Measurements from ENCODE around the gene SUPT20HL2. TPM values are rescaled to one million over a fixed set of nuclear protein-coding genes. Genes with fewer than 3 reads are reported as not detected.
"Not testable (repeated sequence)": the region's sequence is repeated elsewhere in the genome, so short reads cannot be mapped to it uniquely, and the experiment has no call there.

Gene SUPT20HL2
- polyA plus RNA-seq, 4 donors, result 0.07 TPM; not detected in 3

DNA sequence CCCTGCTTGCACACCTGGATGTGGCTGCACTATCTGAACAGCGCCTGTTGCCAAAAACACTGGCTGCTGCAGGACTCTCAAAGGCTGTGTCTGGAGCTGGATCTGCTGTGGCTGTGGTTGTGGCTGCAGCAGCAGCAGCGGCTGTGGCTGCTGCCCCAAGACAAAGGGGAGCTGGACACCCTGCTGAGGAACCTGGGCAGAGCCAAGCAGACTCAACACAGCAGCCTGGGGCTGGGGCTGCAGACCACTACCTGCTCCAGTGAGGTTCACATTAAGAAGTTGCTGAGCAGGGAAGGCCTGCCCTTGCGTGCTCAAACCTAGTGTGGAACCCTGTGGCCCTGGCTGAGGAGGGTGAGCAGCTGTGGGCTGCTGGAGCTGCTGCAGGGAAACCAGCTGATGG is 3.0 kb downstream of the SUPT20HL2 start:
- DNase-seq (ENCODE audit: low read depth in 4 of 4, low spot score in 2 of 4), result not testable (repeated sequence)

DNA sequence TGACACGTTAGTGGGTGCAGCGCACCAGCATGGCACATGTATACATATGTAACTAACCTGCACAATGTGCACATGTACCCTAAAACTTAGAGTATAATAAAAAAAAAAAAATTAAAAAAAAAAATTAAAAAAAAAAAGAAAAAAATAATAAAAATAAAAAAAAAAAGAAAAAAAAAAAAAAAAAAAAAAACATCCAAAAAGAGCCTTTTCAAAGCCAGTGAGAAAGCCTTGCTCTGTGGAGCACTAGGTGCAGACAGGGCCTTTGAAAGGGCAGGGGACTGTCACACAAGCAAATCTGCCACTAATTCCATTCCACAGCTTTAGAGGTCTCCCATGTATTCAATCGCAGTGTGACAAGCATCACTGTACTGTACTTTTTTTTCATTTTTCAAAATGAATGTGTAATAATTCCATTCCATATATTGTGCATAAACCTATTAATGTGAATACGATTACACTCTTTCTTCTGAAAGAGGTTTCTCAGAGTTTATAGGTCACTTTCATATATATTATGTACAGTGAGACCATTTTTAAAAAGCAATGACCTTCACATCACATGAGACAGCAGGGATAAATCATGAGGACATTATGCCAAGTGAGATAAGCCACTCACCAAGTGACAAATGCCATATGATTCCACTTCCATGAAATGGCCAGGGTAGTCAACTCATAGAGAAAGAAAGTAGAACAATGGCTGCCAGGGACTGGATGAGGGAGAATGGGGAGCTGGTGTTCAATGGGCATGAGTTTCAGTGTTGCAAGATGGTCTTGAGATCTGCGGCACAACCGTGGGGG is 4.1 kb downstream of the SUPT20HL2 start:
- DNase-seq (ENCODE audit: low read depth in 4 of 4, low spot score in 2 of 4), result not testable (repeated sequence)

DNA sequence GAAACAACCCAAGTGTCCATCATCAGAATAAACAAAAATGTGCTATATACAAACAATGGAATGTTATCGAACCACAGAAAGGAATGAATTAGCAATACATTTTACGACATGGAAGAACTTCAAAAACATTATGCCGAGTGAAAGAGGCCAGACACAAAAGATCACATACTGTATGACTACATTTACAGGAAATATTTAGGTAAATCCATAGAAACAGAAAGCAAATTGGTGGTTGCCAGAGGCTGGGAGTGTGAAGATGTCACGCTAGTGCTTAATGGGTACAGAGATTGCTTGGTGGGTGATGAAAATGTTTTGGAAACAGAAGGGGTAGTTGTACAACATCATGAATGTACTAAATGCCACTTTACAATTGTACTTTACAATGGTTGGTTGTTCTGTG is 5.1 kb downstream of the SUPT20HL2 start:
- DNase-seq (ENCODE audit: low read depth in 4 of 4, low spot score in 2 of 4), result not testable (repeated sequence)

DNA sequence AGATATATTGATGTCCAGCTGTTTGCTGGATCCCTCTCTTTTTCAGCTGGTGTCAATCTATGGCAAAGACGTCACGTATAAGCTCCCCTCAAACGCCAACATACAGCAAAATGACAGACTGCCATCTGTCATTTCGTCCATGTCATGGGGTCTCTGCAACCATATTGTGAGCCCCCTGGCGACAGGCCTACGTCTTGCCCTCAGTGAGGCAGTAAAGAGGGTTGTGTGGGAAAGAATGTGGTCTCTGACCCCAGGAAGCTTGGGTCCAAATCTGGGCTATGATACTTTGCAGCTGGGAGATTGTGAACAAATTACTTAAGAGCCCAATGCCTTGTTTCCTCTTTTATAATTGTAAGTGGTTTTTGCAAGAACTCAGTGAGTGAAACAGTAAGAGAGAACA is 7.4 kb downstream of the SUPT20HL2 start:
- no peak for DNase-seq (ENCODE audit: low read depth in 4 of 4, low spot score in 2 of 4)

DNA sequence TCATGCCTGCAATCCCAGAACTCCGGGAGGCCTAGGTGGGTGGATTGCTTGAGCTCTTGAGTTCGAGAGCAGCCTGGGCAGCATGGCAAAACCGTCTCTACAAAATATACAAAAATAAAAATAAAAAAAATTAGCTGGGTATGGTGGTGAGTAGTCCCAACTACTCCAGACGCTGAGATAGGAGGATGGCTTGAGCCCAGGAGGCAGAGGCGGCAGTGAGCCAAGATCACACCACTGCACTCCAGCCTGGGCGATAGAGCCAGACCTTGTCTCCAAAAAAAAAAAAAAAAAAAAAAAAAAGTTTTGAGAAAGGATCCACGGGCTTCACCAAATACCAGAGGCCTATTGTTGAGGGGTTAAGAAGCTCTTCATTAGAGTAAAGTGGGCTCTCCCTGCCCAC is 8.0 kb downstream of the SUPT20HL2 start:
- no peak for DNase-seq (ENCODE audit: low read depth in 4 of 4, low spot score in 2 of 4)

DNA sequence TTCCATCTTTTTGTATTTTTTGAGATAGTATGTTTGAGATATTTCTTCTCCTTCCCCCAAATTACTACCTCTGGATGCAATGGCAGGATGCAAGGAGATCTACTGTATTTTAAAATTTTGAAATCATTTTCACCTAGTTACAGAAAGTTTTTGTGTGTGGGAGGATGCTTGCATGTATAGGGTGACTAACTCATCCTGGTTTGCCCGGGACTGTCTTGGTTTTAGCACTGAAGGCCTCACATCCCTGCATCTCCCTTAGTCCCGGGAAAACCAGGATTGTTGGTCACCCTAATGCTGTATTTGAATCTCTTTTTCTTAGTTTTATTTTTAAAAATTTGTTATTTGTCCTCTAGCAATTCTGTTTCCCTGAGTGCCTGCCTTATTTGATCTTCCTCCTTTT is 12.1 kb downstream of the SUPT20HL2 start:
- DNase-seq (ENCODE audit: low read depth in 4 of 4, low spot score in 2 of 4), result no peak

DNA sequence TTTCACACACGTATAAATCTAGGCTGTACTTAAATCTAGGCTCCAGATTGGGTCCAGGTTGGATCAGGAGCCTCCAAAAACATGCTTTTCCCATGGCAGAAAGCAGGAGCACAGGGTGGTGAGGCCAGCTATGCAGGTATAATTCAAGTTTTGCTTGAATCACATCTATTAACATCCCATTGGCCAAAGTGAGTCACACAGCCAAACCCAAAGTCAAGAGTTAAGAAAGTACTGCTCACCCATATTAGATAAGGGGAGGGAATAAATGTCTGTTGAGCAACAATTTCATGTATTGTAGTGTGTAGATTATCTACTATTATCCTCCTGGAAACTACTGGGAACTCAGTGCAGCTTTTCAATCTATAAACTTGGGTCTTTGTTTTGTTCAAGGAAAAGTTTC is 12.8 kb downstream of the SUPT20HL2 start:
- DNase-seq (ENCODE audit: low read depth in 4 of 4, low spot score in 2 of 4), result no peak

DNA sequence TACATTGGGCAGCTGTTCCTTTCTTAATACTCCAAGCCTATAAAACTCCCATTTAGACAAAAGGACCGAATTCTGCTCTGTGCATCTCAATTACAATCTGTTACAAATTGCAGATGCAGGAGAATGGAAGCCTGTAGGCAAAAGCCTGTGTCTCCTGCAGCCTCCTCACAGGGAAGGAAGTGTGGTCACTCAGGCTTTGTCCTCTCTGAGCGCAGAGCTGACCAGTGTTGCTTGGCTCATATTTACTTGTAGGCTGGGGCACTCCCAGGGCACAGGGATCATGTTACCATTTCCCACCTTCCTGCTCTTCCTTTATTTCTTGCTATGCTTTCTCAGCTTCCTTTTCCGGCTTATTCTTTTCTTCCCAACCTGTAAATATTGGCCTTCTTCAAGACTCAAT is 15.7 kb downstream of the SUPT20HL2 start:
- DNase-seq (ENCODE audit: low read depth in 4 of 4, low spot score in 2 of 4), result no peak

DNA sequence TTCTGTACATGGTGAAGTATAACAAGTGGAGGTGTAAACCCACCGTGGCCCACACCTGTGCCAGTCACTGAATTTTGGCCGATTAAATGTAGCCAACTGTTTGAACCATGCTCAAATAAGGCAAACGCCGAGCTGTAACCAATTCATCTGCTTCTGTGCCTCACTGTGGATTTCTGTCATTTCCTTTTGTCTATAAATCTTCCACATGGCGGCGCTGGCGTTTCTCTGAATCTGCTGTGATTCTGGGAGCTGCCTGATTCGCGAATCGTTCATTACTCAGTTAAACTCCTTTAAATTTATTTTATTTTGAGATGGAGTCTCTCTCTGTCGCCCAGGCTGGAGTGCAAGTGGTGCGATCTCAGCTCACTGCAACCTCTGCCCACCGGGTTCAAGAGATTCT is 19.2 kb downstream of the SUPT20HL2 start:
- no peak for DNase-seq (ENCODE audit: low read depth in 4 of 4, low spot score in 2 of 4)

DNA sequence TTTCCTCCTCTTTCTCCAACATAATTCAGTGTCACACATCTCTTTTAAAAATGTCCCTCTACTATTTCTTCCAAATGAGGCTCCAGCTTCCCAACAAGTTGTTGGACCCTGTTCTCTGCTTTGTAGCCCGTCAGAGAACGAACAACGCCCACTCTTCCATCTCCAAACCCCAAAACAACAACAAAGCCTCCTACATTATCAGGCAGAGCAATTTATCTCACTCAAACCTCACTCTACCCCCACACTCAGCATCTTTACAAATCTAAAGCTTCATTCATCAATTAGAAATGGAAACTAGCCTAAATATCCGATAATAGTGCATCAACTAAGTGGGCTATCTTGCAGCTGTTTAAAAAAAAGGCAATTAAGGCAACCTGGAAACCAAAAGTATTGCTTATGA is 20.5 kb downstream of the SUPT20HL2 start:
- no peak for DNase-seq (ENCODE audit: low read depth in 4 of 4, low spot score in 2 of 4)

DNA sequence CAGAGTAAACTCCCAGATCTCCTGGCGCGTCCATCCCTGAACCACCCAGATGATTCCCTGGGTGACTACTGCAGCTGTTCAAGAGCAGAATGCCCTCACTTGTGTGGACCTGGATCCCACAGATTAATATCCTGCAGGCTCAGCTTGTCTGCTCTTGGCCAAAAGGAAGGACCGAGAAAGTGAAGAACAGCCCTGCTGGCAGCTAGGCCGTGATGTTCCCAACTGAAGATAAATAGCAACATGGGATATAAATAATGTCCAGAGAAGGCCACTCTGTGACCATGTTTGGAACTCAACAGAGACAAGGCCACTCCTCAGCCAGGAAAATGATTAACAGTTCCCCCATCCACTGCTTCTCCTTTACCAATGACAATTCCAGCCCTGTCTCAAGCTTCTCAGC is 21.5 kb downstream of the SUPT20HL2 start:
- no peak for DNase-seq (ENCODE audit: low read depth in 4 of 4, low spot score in 2 of 4)

DNA sequence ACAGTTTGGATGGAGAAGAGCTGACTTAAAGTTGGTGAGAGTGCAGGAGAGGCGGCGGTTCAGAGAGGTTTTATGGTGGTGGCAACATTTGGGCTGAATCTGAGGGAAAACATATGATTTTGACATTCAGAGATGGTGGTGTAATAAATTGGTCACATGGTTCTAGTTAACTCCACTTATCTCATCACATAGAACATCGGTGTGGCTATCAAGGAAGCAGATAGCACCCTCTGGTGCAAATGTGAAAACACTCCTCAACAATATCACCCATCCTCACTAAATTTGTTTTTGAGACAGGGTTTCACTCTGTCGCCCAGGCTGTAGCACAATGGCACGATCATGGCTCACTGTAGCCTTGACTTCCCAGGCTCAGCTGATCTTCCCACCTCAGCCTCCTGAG is 28.8 kb downstream of the SUPT20HL2 start:
- DNase-seq (ENCODE audit: low read depth in 4 of 4, low spot score in 2 of 4), result no peak

DNA sequence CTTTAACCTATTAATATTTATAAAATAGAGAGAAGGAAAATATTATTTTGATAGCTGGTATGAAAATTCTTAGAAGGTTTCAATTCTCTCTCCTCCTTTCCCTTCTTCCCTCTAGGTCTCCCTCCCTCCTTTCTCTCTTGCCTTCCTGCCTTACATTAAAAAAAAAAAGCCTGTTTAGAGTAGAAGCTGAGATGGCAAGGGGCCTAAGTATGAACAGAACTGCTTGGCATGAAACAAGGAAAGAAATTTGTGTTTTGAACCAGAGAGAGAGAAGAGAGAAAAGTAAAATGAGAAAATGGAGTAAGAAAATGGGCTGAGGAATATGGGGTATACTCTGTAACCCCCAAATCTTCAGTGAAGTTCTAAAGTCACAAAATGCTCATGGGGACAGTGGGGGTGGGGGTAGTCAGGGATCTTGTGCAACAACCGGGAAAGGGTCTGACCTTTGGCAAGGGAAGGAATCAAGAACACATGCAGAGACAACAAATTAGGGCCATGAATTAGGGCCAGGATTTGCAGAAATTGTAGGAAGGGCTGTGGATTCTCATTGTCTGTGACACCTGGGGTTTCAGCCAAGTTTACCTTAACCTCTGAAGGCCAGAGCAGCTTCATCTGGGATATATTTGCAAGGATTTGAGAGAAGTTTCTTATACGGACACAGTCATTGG is 30.6 kb downstream of the SUPT20HL2 start:
- DNase-seq (ENCODE audit: low read depth in 4 of 4, low spot score in 2 of 4), result no peak

DNA sequence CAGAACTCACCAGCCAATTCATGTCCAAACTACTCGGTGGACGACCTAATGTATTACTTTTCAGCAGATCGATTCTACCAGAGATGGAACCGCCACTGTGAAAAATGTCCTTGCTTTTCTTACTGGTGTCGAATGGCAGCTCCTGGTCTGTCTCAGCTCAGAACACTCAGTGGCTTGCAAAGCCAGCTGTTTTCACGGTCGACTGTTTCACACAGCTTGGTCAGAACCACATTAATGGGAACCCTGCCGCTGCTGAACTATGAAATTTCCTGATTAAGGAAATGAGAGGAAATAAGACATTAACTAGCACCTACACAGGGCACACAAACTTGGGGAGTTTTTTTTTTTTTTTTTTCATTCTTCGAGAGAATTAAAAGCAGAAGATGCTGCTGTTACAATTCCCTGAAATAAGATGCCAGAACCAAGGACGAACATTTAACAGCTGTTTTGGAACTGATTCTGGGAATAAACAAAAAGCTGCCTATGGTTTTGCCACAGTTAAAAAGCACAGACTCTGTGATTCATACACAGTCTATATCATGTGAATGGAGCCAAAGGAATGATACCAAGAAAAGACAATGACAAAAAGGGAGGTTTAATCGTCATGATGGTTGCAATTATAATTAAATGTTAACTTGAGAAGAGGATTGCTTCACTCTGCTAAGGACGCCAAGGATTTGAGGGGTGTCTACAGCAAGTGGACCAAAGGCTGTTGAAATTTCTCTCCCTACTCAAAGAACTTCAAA is 31.3 kb downstream of the SUPT20HL2 start:
- no peak for DNase-seq (ENCODE audit: low read depth in 4 of 4, low spot score in 2 of 4)

DNA sequence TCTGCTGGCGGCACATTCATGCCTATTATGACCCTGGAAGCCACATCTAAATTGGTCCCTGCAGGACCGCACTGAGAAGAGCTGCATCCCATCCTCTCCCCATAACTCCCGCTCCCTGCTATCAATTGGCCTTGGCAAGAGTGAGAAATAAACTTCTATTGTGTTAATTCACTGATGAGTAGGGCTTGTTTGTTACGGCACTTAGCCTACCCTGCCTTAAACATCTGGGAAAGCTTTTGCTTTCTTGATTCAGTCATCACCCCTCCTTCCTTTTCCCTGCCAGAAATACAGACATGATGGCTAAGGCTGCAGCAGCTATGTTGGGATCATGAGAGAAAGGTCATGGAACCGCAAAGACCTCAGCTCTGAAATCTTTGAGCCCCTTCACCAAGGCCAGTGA is 36.5 kb downstream of the SUPT20HL2 start:
- DNase-seq (ENCODE audit: low read depth in 4 of 4, low spot score in 2 of 4), result no peak

DNA sequence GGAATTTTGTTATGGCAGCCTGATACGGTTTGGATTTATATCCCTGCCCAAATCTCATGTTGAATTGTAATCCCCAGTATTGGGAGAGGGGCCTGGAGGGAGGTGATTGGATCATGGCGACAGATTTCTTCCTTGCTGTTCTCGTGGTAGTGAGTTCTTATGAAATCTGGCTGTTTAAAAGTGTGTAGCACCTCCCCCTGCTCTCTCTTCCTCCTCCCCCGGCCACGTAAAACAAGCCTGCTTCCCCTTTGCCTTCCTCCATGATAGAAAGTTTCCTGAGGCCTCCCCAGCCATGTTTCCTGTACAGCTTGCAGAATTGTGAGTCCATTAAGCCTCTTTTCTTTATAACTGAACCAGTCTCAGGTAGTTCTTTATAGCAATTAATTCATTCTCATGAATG is 37.9 kb downstream of the SUPT20HL2 start:
- DNase-seq (ENCODE audit: low read depth in 4 of 4, low spot score in 2 of 4), result no peak

DNA sequence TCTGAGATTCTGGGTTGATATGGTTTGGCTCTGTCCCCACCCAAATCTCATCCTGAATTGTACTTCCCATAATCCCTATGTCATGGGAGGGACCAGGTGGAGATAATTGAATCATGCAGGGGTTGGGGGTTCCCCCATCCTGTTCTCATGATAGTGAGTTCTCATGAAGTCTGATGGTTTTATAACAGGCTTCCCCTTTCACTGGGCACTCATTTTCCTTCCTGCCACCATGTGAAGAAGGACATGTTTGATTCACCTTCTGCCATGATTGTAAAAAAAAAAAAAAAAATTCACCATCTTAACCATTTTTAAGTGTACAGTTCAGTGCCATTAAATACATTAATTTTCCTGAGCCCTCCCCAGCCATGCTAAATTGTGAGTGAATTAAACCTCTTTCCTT is 42.6 kb downstream of the SUPT20HL2 start:
- no peak for DNase-seq (ENCODE audit: low read depth in 4 of 4, low spot score in 2 of 4)

DNA sequence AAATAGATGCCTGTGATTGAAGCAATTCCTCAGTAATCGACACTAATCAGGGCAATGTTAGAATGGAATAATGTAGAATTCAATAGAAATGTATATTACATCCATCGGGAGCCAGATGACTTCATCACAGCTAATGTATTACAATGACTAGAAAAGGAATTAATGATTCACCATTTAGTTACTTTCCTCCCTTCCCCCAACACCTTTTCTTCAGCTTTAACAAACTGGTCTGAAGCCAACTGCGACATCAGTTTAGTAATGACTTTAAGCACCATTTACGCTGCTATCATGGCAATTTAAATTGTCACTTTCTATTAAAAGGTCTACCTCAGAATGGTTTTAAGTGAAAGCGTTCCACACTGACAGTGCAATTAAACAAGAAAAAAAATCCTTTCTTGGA is 45.1 kb downstream of the SUPT20HL2 start:
- no peak for DNase-seq (ENCODE audit: low read depth in 4 of 4, low spot score in 2 of 4)

DNA sequence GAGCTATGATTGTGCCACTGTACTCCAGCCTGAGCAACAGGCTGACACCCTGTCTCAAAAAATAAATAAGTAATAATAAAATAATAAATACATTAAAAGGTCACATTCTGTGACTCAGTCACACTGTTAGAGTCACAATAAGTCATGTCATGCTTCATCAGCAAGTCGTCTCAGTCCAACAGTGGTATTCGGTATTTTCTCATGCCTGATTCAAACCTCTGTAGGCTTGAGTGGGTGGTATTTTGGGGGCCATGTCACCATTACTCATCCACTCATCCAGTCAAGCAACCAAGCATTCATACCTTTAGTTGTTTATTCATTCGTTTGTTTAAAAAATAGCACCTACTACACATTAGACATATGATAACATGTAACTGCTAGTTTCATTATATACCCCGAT is 46.9 kb downstream of the SUPT20HL2 start:
- no peak for DNase-seq (ENCODE audit: low read depth in 4 of 4, low spot score in 2 of 4)

DNA sequence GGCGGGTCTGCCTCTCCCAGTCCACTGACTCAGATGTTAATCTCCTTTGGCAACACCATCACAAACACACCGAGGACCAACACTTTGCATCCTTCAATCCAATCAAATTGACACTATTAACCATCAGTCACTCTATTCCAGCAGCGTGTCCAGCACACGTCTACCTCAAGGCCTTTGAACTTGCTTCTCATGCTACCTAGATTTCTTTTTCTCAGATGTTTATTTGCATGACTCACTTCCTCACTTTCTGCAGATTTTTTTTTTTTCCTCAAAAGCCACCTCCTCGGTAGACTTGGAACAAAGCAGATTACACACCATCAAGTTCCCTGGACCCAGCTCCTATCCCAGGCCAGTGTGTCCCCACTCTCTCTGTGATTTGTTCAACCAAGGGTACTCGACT is 49.5 kb downstream of the SUPT20HL2 start:
- no peak for DNase-seq (ENCODE audit: low read depth in 4 of 4, low spot score in 2 of 4)

DNA sequence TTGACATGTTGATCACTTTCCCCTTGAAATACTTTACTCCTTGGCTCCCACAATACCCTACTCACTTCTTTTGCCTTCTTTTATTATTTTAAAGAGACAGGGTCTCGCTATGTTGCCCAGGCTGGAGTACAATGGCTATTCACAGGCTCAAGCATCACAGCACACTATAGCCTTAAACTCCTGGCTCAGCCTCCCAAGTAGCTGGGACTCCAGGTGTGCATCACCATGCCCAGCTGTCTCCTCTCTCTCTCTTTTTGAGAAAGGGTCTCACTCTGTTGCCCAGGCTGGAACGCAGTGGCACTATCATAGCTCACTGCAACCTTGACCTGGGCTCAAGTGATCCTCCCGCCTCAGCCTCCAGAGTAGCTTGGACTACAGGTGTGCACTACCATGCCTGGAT is 51.6 kb downstream of the SUPT20HL2 start:
- DNase-seq (ENCODE audit: low read depth in 4 of 4, low spot score in 2 of 4), result no peak

All from left renal cortex interstitium (tissue), 4 donors.